Parathyroid adenoma (tissue), 2 donors: Measurements from ENCODE around the gene RIPOR2.

Experiments
- H2AFZ ChIP-seq: fragments of 300-600 bp; sonication (generic); one replicate; pipeline ENCODE4 v1.7.0; 2017; ENCODE audit warnings: antibody characterized with exemption, mild to moderate bottlenecking
- H3K27ac ChIP-seq: fragments of 300-600 bp; sonication (generic); one replicate; pipeline ENCODE4 v1.7.0; 2017
- H3K27me3 ChIP-seq: fragments of 300-600 bp; sonication (generic); one replicate; pipeline ENCODE4 v1.7.0; 2017; ENCODE audit warnings: low read length; ENCODE audit not compliant: control insufficient read depth, insufficient read depth
- H3K36me3 ChIP-seq: fragments of 300-600 bp; sonication (generic); one replicate; pipeline ENCODE4 v1.7.0; 2017; ENCODE audit warnings: low read length; ENCODE audit not compliant: control insufficient read depth, insufficient read depth
- H3K4me1 ChIP-seq: fragments of 300-600 bp; sonication (generic); one replicate; pipeline ENCODE4 v1.7.0; 2017; ENCODE audit warnings: control low read depth
- H3K4me2 ChIP-seq: fragments of 300-600 bp; sonication (generic); one replicate; pipeline ENCODE4 v1.7.0; 2017; ENCODE audit warnings: low read length
- H3K4me3 ChIP-seq: fragments of 300-600 bp; sonication (generic); one replicate; pipeline ENCODE4 v1.7.0; 2017; ENCODE audit warnings: low read depth, low read length
- H3K79me2 ChIP-seq: fragments of 300-600 bp; sonication (generic); one replicate; pipeline ENCODE4 v1.7.0; 2017; ENCODE audit warnings: control low read depth
- H3K9ac ChIP-seq: fragments of 300-600 bp; sonication (generic); one replicate; pipeline ENCODE4 v1.7.0; 2017; ENCODE audit warnings: mild to moderate bottlenecking
- H3K9me3 ChIP-seq: fragments of 300-600 bp; sonication (generic); one replicate; pipeline ENCODE4 v1.7.0; 2017; ENCODE audit warnings: low read length; ENCODE audit not compliant: control insufficient read depth
- CTCF ChIP-seq: fragments of 300-600 bp; sonication (generic); IDR thresholded peaks from one replicate; pipeline ENCODE4 v1.7.0; 2017; ENCODE audit warnings: antibody characterized with exemption, mild to moderate bottlenecking
- donor health status: primary hyperparathyroidism.

The RIPOR2 gene

GRCh38 chr6:24898676-24899075 is 37.1 kb downstream of the RIPOR2 start:
- Histone ChIP-seq H3K9me3 (no peaks in the 10 kb centered on the region), H3K36me3 (no peaks in the 10 kb centered on the region), H3K4me2 (no peak overlapping the region), H3K27ac (no peak overlapping the region), H3K4me1 (no peaks in the 10 kb centered on the region), H3K9ac (no peak overlapping the region), H3K27me3 (no peaks in the 10 kb centered on the region), H3K4me3 (no peak overlapping the region), H3K79me2 (no peaks in the 10 kb centered on the region), H2AFZ (no peak overlapping the region)
- no peak for TF ChIP-seq CTCF

- Histone ChIP-seq H3K4me1 (no peaks in the 10 kb centered on the region), H3K9ac (no peak overlapping the region), H3K4me2 (no peak overlapping the region), H3K4me3 (no peak overlapping the region), H3K27ac (no peak overlapping the region), H3K9me3 (no peaks in the 10 kb centered on the region), H3K36me3 (no peaks in the 10 kb centered on the region), H3K27me3 (no peaks in the 10 kb centered on the region), H3K79me2 (no peaks in the 10 kb centered on the region), H2AFZ (no peak overlapping the region)
- no peak for TF ChIP-seq CTCF
Observed at GRCh38 chr6:24897186-24897585, 38.6 kb downstream of the RIPOR2 start.

- H3K36me3 ChIP-seq = no peaks in the 10 kb centered on the region
- H3K27me3 ChIP-seq = no peaks in the 10 kb centered on the region
- no peak overlapping the region for H2AFZ ChIP-seq
- H3K4me2 ChIP-seq = no peak overlapping the region
- H3K79me2 ChIP-seq = no peaks in the 10 kb centered on the region
- no peak overlapping the region for H3K27ac ChIP-seq
- TF ChIP-seq CTCF = no peak
- no peak overlapping the region for H3K9ac ChIP-seq
- H3K4me1 ChIP-seq = no peaks in the 10 kb centered on the region
- no peaks in the 10 kb centered on the region for H3K9me3 ChIP-seq
- no peak overlapping the region for H3K4me3 ChIP-seq
Observed at GRCh38 chr6:24893342-24893850, 42.4 kb downstream of the RIPOR2 start.

GRCh38 chr6:24891004-24891403 is 44.8 kb downstream of the RIPOR2 start:
- Histone ChIP-seq H3K27me3 (no peaks in the 10 kb centered on the region), H3K9ac (no peak overlapping the region), H3K4me2 (no peak overlapping the region), H3K4me1 (no peaks in the 10 kb centered on the region), H3K36me3 (no peaks in the 10 kb centered on the region), H3K4me3 (no peak overlapping the region), H3K9me3 (no peaks in the 10 kb centered on the region), H2AFZ (no peak overlapping the region), H3K79me2 (no peaks in the 10 kb centered on the region), H3K27ac (no peak overlapping the region)
- no peak for TF ChIP-seq CTCF

- Histone ChIP-seq H3K36me3 (no peaks in the 10 kb centered on the region), H3K4me2 (no peak overlapping the region), H3K79me2 (no peaks in the 10 kb centered on the region), H3K27ac (no peak overlapping the region), H2AFZ (no peak overlapping the region), H3K9ac (no peak overlapping the region), H3K4me1 (no peaks in the 10 kb centered on the region), H3K27me3 (no peaks in the 10 kb centered on the region), H3K4me3 (no peak overlapping the region), H3K9me3 (no peaks in the 10 kb centered on the region)
- no peak for TF ChIP-seq CTCF
Observed at GRCh38 chr6:24890471-24890870, 45.3 kb downstream of the RIPOR2 start.
